HepG2 (cell line): ENCODE results near the gene RPTN. TPM values are rescaled to one million over a fixed set of nuclear protein-coding genes. Genes with fewer than 3 reads are reported as not detected.

ENCODE experiments used
- ATAC-seq: fragments of 200-7000 bp; cut with Tn5 transposase; 3 replicates; pipeline ENCODE4 v1.9.1; 2020; ENCODE audit warnings: mild to moderate bottlenecking, moderate library complexity
- BruUV-seq: library from RNA; stranded (reverse); fragments of 400-500 nt; replicated peaks from 2 replicates; lab custom pipeline; 2021; lab: Mats Ljungman, UMichigan
- CTCF ChIA-PET: fragments of 300-600 bp; formaldehyde crosslinking; extraction: SDS; loops from one replicate; lab custom pipeline; 2021; ENCODE audit warnings: low total read pairs, inconsistent platforms, low intra/inter-chr PET ratio; lab: Yijun Ruan, JAX
- POLR2A ChIA-PET: fragments of 350-600 bp; sonication (Branson Sonifier 250); formaldehyde crosslinking; loops from one replicate; lab custom pipeline; 2020; ENCODE audit warnings: antibody characterized with exemption, inconsistent platforms; lab: Yijun Ruan, JAX
- DNase-seq: peaks from one replicate; pipeline ENCODE4 v3.0.0-alpha.2; 2015; ENCODE audit warnings: low spot score
- FAIRE-seq: peaks from 3 replicates; lab custom pipeline; 2011; peaks lifted over from hg19 to GRCh38; lab: Jason Lieb, UNC
- H2AFZ ChIP-seq: one replicate; pipeline ENCODE4 v1.6.1; 2011; ENCODE audit warnings: low read length, inconsistent platforms
- H3K27ac ChIP-seq: fragments of 300-600 bp; 3 replicates; pipeline ENCODE4 v1.8.0; 2011; ENCODE audit warnings: mixed run types, mild to moderate bottlenecking, mixed read lengths, low read length, inconsistent platforms; ENCODE audit not compliant: insufficient read depth; ENCODE audit errors: extremely low read length
- H3K27me3 ChIP-seq, 2 experiments: fragments of 200-600 bp in 1 of 2; 2 replicates in 1 of 2; 3 replicates in 1 of 2; pipeline versions ENCODE4 v1.6.0 to v1.8.0; 2011; ENCODE audit warnings: low read length in 2 of 2, mild to moderate bottlenecking in 2 of 2, moderate library complexity in 2 of 2, inconsistent platforms in 1 of 2; ENCODE audit not compliant: insufficient read depth in 2 of 2, control insufficient read depth in 1 of 2
- H3K36me3 ChIP-seq, 2 experiments: fragments of 200-600 bp in 1 of 2; replicated peaks in 1 of 2; 2 replicates in 1 of 2; 3 replicates in 1 of 2; pipeline versions ENCODE4 v1.5.1 to v1.8.0; 2011; ENCODE audit warnings: low read length in 2 of 2, inconsistent platforms in 1 of 2; ENCODE audit not compliant: insufficient read depth in 2 of 2, control insufficient read depth in 1 of 2
- H3K4me1 ChIP-seq: 2 replicates; pipeline ENCODE4 v1.5.1; 2012; ENCODE audit warnings: low read length, inconsistent platforms; ENCODE audit not compliant: insufficient read depth
- H3K4me2 ChIP-seq: 2 replicates; pipeline ENCODE4 v1.6.0; 2011; ENCODE audit warnings: low read depth, low read length, inconsistent platforms
- H3K4me3 ChIP-seq, 3 experiments: fragments of 200-600 bp in 1 of 3; sonication (generic), shearing (Covaris generic) in 1 of 3; replicated peaks in 1 of 3; 2 replicates each; pipeline ENCODE4 v1.5.1; 2011 to 2016; ENCODE audit warnings: low read length in 3 of 3, inconsistent platforms in 2 of 3, low read depth in 2 of 3, mild to moderate bottlenecking in 2 of 3, control low read depth in 1 of 3, mixed read lengths in 1 of 3; ENCODE audit not compliant: insufficient read depth in 1 of 3
- H3K79me2 ChIP-seq: one replicate; pipeline ENCODE4 v1.6.1; 2011; ENCODE audit warnings: low read length, inconsistent platforms; ENCODE audit not compliant: insufficient read depth
- H3K9ac ChIP-seq: 2 replicates; pipeline ENCODE4 v1.6.0; 2011; ENCODE audit warnings: mild to moderate bottlenecking, low read depth, low read length, inconsistent platforms; ENCODE audit not compliant: insufficient read depth
- H3K9me3 ChIP-seq: 2 replicates; pipeline ENCODE4 v1.5.1; 2012; ENCODE audit warnings: mild to moderate bottlenecking, low read length
- H4K20me1 ChIP-seq: 2 replicates; pipeline ENCODE4 v1.6.0; 2011; ENCODE audit warnings: inconsistent platforms, mild to moderate bottlenecking, low read length, moderate library complexity; ENCODE audit not compliant: insufficient read depth
- AGO2 ChIP-seq: fragments of 200-400 bp; formaldehyde crosslinking; optimal IDR thresholded peaks from 2 replicates; pipeline ENCODE3; 2017; ENCODE audit warnings: mild to moderate bottlenecking, low read depth, low read length, moderate library complexity
- CEBPG ChIP-seq: IDR thresholded peaks from 2 replicates; pipeline ENCODE4 v1.6.1; 2016
- NFYC ChIP-seq: IDR thresholded peaks from 2 replicates; pipeline ENCODE4 v1.6.1; 2016; ENCODE audit warnings: missing genetic modification reagents, missing compliant biosample characterization
- POLR2AphosphoS5 ChIP-seq: IDR thresholded peaks from 2 replicates; pipeline ENCODE4 v1.6.1; 2012; ENCODE audit warnings: low read depth, low read length
- RFX5 ChIP-seq: IDR thresholded peaks from 2 replicates; pipeline ENCODE4 v1.6.1; 2011; ENCODE audit warnings: low read depth, low read length, improper control_type of control experiment
- RXRA ChIP-seq: sonication (generic); formaldehyde crosslinking; IDR thresholded peaks from 2 replicates; pipeline ENCODE4 v1.5.1; 2020; ENCODE audit warnings: missing genetic modification reagents
- SIX4 ChIP-seq: sonication (generic); formaldehyde crosslinking; IDR thresholded peaks from 2 replicates; pipeline ENCODE4 v1.4.0; 2020; ENCODE audit warnings: missing genetic modification reagents
- ZFX ChIP-seq: sonication (generic); formaldehyde crosslinking; IDR thresholded peaks from 2 replicates; pipeline ENCODE4 v1.4.0; 2020; ENCODE audit warnings: mild to moderate bottlenecking, low read depth, missing genetic modification reagents, moderate library complexity
- WGBS: methylation state at CpG from one replicate; pipeline ENCODE4 v1.1.6; 2017; ENCODE audit warnings: low lambda C conversion rate; 5-methylcytosine and 5-hydroxymethylcytosine counted together
- in situ Hi-C: cut with HindIII; loops from 2 replicates; pipeline ENCODE4 v1.10.0; 2017; ENCODE audit warnings: low pct_unique_long_range_greater_than_20kb; ENCODE audit not compliant: extremely low pct_ligation_motif_present
- intact Hi-C: fragments of 100-400 bp; cut with micrococcal nuclease; formaldehyde crosslinking; loops from one replicate; pipeline ENCODE4 v1.10.0; 2022; ENCODE audit not compliant: unreplicated experiment
- polyA plus RNA-seq, 8 experiments: library from polyadenylated mRNA; depleted of rRNA in 3 of 8; stranded (reverse) in 7 of 8; unstranded in 1 of 8; fragments of >200 nt; fragmentation: Illumina TruSeq in 4 of 8; extraction: Trizol in 4 of 8; gene quantifications; 2 replicates each; pipeline versions ENCODE4 v1.2.1 to v1.2.3, GENCODE V29; 2011 to 2016; ENCODE audit warnings: low read depth in 4 of 8, missing spikeins in 1 of 8, mixed read lengths in 1 of 8; ENCODE audit not compliant: insufficient read depth in 1 of 8
- total RNA-seq, 5 experiments: library from RNA; depleted of rRNA; stranded (reverse); fragments of >200 nt; fragmentation: Illumina TruSeq; extraction: Trizol; gene quantifications; 2 replicates each; pipeline ENCODE4 v1.2.3, GENCODE V29; 2016; ENCODE audit warnings: low read depth in 1 of 5
- TF ChIP-seq, protein P1 (sequence below): sonication (generic); formaldehyde crosslinking; IDR thresholded peaks from 2 replicates; pipeline ENCODE4 v1.4.0; 2020; ENCODE audit warnings: missing genetic modification reagents
- TF ChIP-seq, protein P2 (sequence below): sonication (generic); formaldehyde crosslinking; IDR thresholded peaks from 2 replicates; pipeline ENCODE4 v1.5.1; 2020; ENCODE audit warnings: mild to moderate bottlenecking, missing genetic modification reagents, moderate library complexity
- TF ChIP-seq, protein P3 (sequence below): sonication (generic); formaldehyde crosslinking; conservative IDR thresholded peaks from 2 replicates; pipeline ENCODE4 v1.4.0; 2020; ENCODE audit warnings: missing genetic modification reagents

RPTN gene
- total and polyA plus RNA-seq, 2 of the 13 experiments (the other 11 are each of a cell fraction or from before 2014, with no cell fraction given), result not detected

DNA sequence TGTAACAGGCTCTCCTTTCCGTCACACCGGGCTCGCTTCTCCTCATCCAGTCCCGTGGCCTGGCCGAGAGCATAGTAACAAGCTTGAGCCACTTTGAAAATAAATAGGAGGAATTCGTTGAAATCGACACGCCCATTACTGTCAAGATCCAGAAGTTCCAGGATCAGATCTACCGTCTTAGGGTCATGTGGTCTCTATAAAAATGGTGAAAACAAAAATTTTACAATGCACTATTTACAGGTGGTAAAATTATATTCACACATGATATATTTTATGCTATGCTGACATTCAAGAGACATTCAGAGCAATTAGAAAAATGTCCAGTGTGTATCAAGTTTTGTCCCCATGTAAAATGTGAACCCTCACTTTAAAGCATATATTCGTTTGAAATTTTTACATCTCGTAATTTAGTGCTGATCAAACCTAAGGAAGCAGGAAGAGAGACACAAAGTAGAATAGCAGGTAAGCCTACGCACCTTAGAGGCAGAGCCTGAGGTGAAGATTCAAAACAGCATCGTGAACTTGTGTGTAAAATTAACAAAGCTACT lies 46.1 kb downstream of the RPTN start:
- Histone ChIP-seq H3K27me3 (peaks cover 5 to 50% of the 10 kb centered on the region in 2 experiments; a peak in 3 of 5 replicates), H3K9me3 (no peaks in the 10 kb centered on the region), H4K20me1 (no peaks in the 10 kb centered on the region), H3K9ac (no peak overlapping the region), H3K36me3 (no peaks in the 10 kb centered on the region), H3K79me2 (no peaks in the 10 kb centered on the region), H3K27ac (no peak overlapping the region), H2AFZ (no peak overlapping the region), H3K4me2 (no peak overlapping the region), H3K4me3 (no peak overlapping the region), H3K4me1 (no peaks in the 10 kb centered on the region)
- in situ Hi-C loops (no loop called here), intact Hi-C loops (no loop called here)
- ATAC-seq (no peak), DNase-seq (no peak), FAIRE-seq (no peak)
- ChIA-PET POLR2A (no interaction called here), CTCF (no interaction called here)
- no peak for TF ChIP-seq SIX4 (CRISPR knock-in tag)
- no peak for TF ChIP-seq AGO2
- no peak for TF ChIP-seq RFX5
- no peak for TF ChIP-seq CEBPG (CRISPR knock-in tag)
- no TSS peak for BruUV-seq
- WGBS, result 25% methylated on average over 13 of the region's 13 CpGs

DNA sequence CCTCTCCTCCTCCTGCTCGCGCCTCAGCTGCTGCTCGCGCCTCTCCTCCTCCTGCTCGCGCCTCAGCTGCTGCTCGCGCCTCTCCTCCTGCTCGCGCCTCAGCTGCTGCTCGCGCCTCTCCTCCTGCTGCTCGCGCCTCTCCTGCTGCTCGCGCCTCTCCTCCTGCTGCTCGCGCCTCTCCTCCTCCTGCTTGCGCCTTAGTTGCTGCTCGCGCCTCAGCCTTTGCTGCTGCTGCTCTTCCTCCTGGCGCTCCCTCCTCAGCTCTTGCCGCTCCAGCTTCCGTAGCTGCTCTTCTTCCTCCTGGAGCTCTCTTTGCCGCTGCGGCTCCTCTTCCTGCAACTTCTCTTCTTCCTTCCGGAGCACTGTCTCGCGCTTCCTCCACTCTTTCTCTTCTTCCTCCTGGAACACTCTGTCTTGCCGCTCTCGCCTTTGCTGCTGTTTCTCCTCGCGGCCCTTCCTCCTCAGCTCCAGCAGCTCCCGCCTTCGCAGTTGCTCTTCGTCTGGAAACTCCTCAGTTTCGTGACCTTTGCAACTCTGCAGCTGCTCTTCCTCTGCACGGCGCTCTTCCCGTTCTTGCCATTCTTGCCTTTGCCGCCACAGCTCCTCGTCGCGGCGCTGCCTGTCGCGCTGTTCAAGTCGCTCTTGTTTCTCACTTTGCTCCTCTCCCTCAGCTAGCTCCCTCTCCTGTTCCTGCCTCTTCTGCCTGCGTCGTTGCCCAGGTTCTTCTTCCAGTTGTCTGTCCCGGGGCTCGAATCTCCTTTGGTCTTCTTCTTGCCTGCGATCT lies 46.7 kb downstream of the RPTN start:
- no peaks in the 10 kb centered on the region for H4K20me1 ChIP-seq
- no peaks in the 10 kb centered on the region for H3K9me3 ChIP-seq
- H3K36me3 ChIP-seq, result no peaks in the 10 kb centered on the region
- ChIA-PET CTCF (no interaction called here), POLR2A (no interaction called here)
- FAIRE-seq (no peak), DNase-seq (no peak), ATAC-seq (no peak)
- intact Hi-C loops (no loop called here), in situ Hi-C loops (no loop called here)
- H3K4me2 ChIP-seq, result no peak overlapping the region
- no peak overlapping the region for H3K27ac ChIP-seq
- H3K27me3 ChIP-seq, result peaks cover 5 to 51% of the 10 kb centered on the region in 2 experiments; a peak in 3 of 5 replicates
- H3K4me1 ChIP-seq, result no peaks in the 10 kb centered on the region
- no peak overlapping the region for H3K9ac ChIP-seq
- H3K4me3 ChIP-seq, result no peak overlapping the region
- H3K79me2 ChIP-seq, result no peaks in the 10 kb centered on the region
- H2AFZ ChIP-seq, result no peak overlapping the region
- no TSS peak for BruUV-seq
- WGBS, result 54% methylated on average over 53 of the region's 53 CpGs
- TF ChIP-seq, protein P1, sequence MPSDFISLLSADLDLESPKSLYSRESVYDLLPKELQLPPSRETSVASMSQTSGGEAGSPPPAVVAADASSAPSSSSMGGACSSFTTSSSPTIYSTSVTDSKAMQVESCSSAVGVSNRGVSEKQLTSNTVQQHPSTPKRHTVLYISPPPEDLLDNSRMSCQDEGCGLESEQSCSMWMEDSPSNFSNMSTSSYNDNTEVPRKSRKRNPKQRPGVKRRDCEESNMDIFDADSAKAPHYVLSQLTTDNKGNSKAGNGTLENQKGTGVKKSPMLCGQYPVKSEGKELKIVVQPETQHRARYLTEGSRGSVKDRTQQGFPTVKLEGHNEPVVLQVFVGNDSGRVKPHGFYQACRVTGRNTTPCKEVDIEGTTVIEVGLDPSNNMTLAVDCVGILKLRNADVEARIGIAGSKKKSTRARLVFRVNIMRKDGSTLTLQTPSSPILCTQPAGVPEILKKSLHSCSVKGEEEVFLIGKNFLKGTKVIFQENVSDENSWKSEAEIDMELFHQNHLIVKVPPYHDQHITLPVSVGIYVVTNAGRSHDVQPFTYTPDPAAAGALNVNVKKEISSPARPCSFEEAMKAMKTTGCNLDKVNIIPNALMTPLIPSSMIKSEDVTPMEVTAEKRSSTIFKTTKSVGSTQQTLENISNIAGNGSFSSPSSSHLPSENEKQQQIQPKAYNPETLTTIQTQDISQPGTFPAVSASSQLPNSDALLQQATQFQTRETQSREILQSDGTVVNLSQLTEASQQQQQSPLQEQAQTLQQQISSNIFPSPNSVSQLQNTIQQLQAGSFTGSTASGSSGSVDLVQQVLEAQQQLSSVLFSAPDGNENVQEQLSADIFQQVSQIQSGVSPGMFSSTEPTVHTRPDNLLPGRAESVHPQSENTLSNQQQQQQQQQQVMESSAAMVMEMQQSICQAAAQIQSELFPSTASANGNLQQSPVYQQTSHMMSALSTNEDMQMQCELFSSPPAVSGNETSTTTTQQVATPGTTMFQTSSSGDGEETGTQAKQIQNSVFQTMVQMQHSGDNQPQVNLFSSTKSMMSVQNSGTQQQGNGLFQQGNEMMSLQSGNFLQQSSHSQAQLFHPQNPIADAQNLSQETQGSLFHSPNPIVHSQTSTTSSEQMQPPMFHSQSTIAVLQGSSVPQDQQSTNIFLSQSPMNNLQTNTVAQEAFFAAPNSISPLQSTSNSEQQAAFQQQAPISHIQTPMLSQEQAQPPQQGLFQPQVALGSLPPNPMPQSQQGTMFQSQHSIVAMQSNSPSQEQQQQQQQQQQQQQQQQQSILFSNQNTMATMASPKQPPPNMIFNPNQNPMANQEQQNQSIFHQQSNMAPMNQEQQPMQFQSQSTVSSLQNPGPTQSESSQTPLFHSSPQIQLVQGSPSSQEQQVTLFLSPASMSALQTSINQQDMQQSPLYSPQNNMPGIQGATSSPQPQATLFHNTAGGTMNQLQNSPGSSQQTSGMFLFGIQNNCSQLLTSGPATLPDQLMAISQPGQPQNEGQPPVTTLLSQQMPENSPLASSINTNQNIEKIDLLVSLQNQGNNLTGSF (CRISPR knock-in tag), result no peak
- TF ChIP-seq ZFX (CRISPR knock-in tag) (no peak), RXRA (CRISPR knock-in tag) (no peak), NFYC (CRISPR knock-in tag) (no peak), POLR2AphosphoS5 (no peak)
- TF ChIP-seq, protein P2, sequence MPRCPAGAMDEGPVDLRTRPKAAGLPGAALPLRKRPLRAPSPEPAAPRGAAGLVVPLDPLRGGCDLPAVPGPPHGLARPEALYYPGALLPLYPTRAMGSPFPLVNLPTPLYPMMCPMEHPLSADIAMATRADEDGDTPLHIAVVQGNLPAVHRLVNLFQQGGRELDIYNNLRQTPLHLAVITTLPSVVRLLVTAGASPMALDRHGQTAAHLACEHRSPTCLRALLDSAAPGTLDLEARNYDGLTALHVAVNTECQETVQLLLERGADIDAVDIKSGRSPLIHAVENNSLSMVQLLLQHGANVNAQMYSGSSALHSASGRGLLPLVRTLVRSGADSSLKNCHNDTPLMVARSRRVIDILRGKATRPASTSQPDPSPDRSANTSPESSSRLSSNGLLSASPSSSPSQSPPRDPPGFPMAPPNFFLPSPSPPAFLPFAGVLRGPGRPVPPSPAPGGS, result no peak
- TF ChIP-seq, protein P3, sequence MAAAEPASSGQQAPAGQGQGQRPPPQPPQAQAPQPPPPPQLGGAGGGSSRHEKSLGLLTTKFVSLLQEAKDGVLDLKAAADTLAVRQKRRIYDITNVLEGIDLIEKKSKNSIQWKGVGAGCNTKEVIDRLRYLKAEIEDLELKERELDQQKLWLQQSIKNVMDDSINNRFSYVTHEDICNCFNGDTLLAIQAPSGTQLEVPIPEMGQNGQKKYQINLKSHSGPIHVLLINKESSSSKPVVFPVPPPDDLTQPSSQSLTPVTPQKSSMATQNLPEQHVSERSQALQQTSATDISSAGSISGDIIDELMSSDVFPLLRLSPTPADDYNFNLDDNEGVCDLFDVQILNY (CRISPR knock-in tag), result no peak
